Activated naive CD8-positive, alpha-beta T cell treated with anti-CD3 and anti-CD28 coated beads for 36 hours (primary cell): ENCODE results near the gene MNS1. TPM values are rescaled to one million over a fixed set of nuclear protein-coding genes. Genes with fewer than 3 reads are reported as not detected.
"Not testable (repeated sequence)": the region's sequence is repeated elsewhere in the genome, so short reads cannot be mapped to it uniquely, and the experiment has no call there.

Source experiments
- DNase-seq: peaks from one replicate; pipeline ENCODE4 v3.0.0; 2021
- H3K27ac Mint-ChIP-seq: one replicate; pipeline ENCODE4 v1.8.0; 2022; ENCODE audit warnings: mild to moderate bottlenecking, moderate library complexity, mixed read lengths
- H3K27me3 Mint-ChIP-seq: one replicate; pipeline ENCODE4 v1.8.0; 2022; ENCODE audit warnings: mild to moderate bottlenecking, mixed read lengths
- H3K36me3 Mint-ChIP-seq: one replicate; pipeline ENCODE4 v1.8.0; 2021; ENCODE audit warnings: mild to moderate bottlenecking, mixed read lengths
- H3K4me1 Mint-ChIP-seq: one replicate; pipeline ENCODE4 v1.8.0; 2021; ENCODE audit warnings: mixed read lengths
- H3K4me3 Mint-ChIP-seq: one replicate; pipeline ENCODE4 v1.8.0; 2022; ENCODE audit warnings: mild to moderate bottlenecking, moderate library complexity, mixed read lengths
- H3K9me3 Mint-ChIP-seq: one replicate; pipeline ENCODE4 v1.8.0; 2022; ENCODE audit warnings: mixed read lengths
- total RNA-seq, 2 experiments: library from RNA; stranded (reverse); gene quantifications; one replicate each; pipeline ENCODE4 v1.2.3, GENCODE V29; 2021

The MNS1 gene
- total RNA-seq, 2 experiments from 2014 or later: 0.70 to 1.4 TPM

GRCh38 chr15:56413114-56413733 is 51.7 kb downstream of the MNS1 start:
- not testable (repeated sequence) for H3K4me3 Mint-ChIP-seq, H3K36me3 Mint-ChIP-seq, H3K9me3 Mint-ChIP-seq, H3K27ac Mint-ChIP-seq, DNase-seq, H3K4me1 Mint-ChIP-seq, H3K27me3 Mint-ChIP-seq

- peaks cover 1% of the 10 kb centered on the region for H3K4me1 Mint-ChIP-seq
- H3K36me3 Mint-ChIP-seq: no peaks in the 10 kb centered on the region
- H3K4me3 Mint-ChIP-seq: no peak overlapping the region
- no peak for DNase-seq
- H3K27me3 Mint-ChIP-seq: no peaks in the 10 kb centered on the region
- H3K27ac Mint-ChIP-seq: no peak overlapping the region
- H3K9me3 Mint-ChIP-seq: peaks cover 1% of the 10 kb centered on the region
These were observed 53.7 kb downstream of the MNS1 start for GRCh38 chr15:56411122-56411749.

GRCh38 chr15:56410721-56411120 is 54.2 kb downstream of the MNS1 start:
- Mint-ChIP-seq H3K9me3 (peaks cover 1% of the 10 kb centered on the region), H3K4me3 (no peak overlapping the region), H3K36me3 (no peaks in the 10 kb centered on the region), H3K27ac (no peak overlapping the region), H3K4me1 (peaks cover 1% of the 10 kb centered on the region), H3K27me3 (no peaks in the 10 kb centered on the region)
- DNase-seq: no peak

- not testable (repeated sequence) for H3K27ac Mint-ChIP-seq, H3K4me3 Mint-ChIP-seq, H3K4me1 Mint-ChIP-seq, H3K27me3 Mint-ChIP-seq, H3K36me3 Mint-ChIP-seq, DNase-seq
- peaks cover 11% of the 10 kb centered on the region for H3K9me3 Mint-ChIP-seq
These were observed 65.7 kb downstream of the MNS1 start for GRCh38 chr15:56399209-56399608.

GRCh38 chr15:56397325-56397724 is 67.6 kb downstream of the MNS1 start:
- not testable (repeated sequence) for H3K9me3 Mint-ChIP-seq, DNase-seq, H3K4me3 Mint-ChIP-seq, H3K27ac Mint-ChIP-seq, H3K27me3 Mint-ChIP-seq, H3K4me1 Mint-ChIP-seq, H3K36me3 Mint-ChIP-seq

GRCh38 chr15:56394909-56395308 is 70.0 kb downstream of the MNS1 start:
- Mint-ChIP-seq H3K9me3 (peaks cover 2% of the 10 kb centered on the region), H3K27me3 (peaks cover 5% of the 10 kb centered on the region), H3K36me3 (peaks cover 3% of the 10 kb centered on the region), H3K4me3 (no peak overlapping the region), H3K4me1 (peaks cover 3% of the 10 kb centered on the region), H3K27ac (no peak overlapping the region)
- DNase-seq: no peak

GRCh38 chr15:56393277-56393676 is 71.7 kb downstream of the MNS1 start:
- peaks cover 2% of the 10 kb centered on the region for H3K9me3 Mint-ChIP-seq
- no peak overlapping the region for H3K4me3 Mint-ChIP-seq

GRCh38 chr15:56390739-56391267 is 74.1 kb downstream of the MNS1 start:
- no peak for DNase-seq
- H3K27me3 Mint-ChIP-seq: no peaks in the 10 kb centered on the region
- H3K4me3 Mint-ChIP-seq: no peak overlapping the region
- H3K27ac Mint-ChIP-seq: peak overlapping the region; percentile 50
- peaks cover 2% of the 10 kb centered on the region for H3K9me3 Mint-ChIP-seq
- peaks cover 3% of the 10 kb centered on the region for H3K36me3 Mint-ChIP-seq
- H3K4me1 Mint-ChIP-seq: peaks cover 3% of the 10 kb centered on the region

More at GRCh38 chr15:56393277-56393676, 71.7 kb downstream of the MNS1 start:
- DNase-seq: no peak
- Mint-ChIP-seq H3K27ac (no peak overlapping the region), H3K4me1 (peaks cover 3% of the 10 kb centered on the region), H3K36me3 (peaks cover 3% of the 10 kb centered on the region), H3K27me3 (peaks cover 5% of the 10 kb centered on the region)

- no peak overlapping the region for H3K27ac Mint-ChIP-seq
- H3K36me3 Mint-ChIP-seq: peaks cover 4% of the 10 kb centered on the region
- H3K4me1 Mint-ChIP-seq: peaks cover 3% of the 10 kb centered on the region
- H3K9me3 Mint-ChIP-seq: peaks cover under 1% of the 10 kb centered on the region
- H3K27me3 Mint-ChIP-seq: no peaks in the 10 kb centered on the region
- DNase-seq: no peak
- H3K4me3 Mint-ChIP-seq: no peak overlapping the region
These were observed 79.0 kb downstream of the MNS1 start for GRCh38 chr15:56385908-56386307.

- no peak for DNase-seq
- no peak overlapping the region for H3K4me3 Mint-ChIP-seq
- H3K27ac Mint-ChIP-seq: no peak overlapping the region
- H3K9me3 Mint-ChIP-seq: peaks cover 19% of the 10 kb centered on the region
- H3K27me3 Mint-ChIP-seq: peaks cover 3% of the 10 kb centered on the region
- H3K4me1 Mint-ChIP-seq: no peaks in the 10 kb centered on the region
- peaks cover 10% of the 10 kb centered on the region for H3K36me3 Mint-ChIP-seq
These were observed 81.9 kb downstream of the MNS1 start for GRCh38 chr15:56383010-56383409.

Other genes starting within 250 kb of the MNS1 start
- 10 to 100 TPM; 28.6 to 30.5 TPM for gene RFX7, start 221.3 kb downstream of the MNS1 start, total RNA-seq
- gene TEX9, start 99.7 kb downstream of the MNS1 start, total RNA-seq: 1 to 10 TPM; 1.6 TPM